IPS-11a (cell line): ENCODE data around the gene LONP1.

ENCODE experiments used
- H3K4me3 ChIP-seq: one replicate; pipeline ENCODE4 v1.5.1; 2013; ENCODE audit warnings: low read depth, low read length, control low read depth

Gene LONP1

GRCh38 chr19:5651361-5651760 lies 68.6 kb downstream of the LONP1 start:
- H3K4me3 ChIP-seq, result no peak overlapping the region

DNA sequence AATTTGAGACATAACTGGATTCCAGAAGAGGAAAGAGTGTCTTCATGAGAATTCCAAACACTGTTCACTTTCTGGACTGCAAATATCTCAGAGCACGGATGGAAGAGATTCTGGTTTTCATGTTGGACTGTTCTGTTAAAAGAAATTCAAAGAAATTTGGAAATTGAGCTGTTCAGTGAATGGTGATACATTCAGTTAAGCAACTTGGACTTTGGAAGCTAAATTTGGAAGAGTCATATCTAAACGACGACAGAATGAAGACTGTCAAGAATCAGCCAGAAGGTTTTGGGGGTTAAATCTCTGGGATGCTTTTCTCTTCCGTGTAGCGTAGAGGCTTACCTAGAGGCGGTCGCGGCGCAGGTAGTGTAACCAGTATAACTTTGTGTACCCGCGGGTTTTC lies 71.5 kb downstream of the LONP1 start:
- no peak overlapping the region for H3K4me3 ChIP-seq

DNA sequence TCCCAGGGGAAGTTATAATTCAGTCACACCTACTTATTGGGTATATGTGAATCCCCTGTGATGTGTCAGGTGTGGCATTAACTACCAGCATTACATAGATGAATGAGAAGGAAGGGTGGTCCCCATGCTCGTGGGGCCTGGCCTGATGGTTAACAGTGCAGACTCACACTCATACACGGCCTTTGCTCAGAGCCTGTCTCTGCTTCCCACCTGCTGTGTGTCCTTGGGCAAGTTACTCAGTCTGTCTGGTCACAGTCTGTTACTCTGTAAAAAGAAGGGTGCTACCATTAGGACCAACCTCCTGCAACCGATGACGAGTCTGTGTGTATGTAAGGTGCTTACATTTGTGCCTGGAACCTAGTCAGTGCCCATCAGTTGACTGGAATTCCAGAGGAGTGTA lies 73.2 kb downstream of the LONP1 start:
- H3K4me3 ChIP-seq, result no peak overlapping the region

DNA sequence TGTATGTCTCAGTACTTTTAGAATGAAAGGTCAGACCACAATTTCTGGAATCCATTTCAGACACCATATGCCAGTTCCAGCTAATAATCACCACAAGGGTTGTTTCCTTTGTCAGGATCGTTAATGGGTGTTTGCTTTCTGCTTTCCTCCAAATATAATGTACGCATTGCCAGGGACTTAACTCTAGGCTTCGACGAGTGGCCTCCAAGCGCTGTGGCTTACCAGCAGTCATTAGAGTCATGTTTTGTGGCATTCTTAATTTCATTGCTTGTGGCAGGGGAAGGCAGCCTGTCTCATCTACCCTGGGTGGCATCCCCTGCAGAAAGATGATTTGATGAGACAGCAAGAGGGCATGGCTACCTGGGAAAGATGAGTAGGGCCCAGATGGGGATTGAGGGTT lies 74.5 kb downstream of the LONP1 start:
- no peak overlapping the region for H3K4me3 ChIP-seq

GRCh38 chr19:5644037-5644436 lies 75.9 kb downstream of the LONP1 start:
- no peak overlapping the region for H3K4me3 ChIP-seq

DNA sequence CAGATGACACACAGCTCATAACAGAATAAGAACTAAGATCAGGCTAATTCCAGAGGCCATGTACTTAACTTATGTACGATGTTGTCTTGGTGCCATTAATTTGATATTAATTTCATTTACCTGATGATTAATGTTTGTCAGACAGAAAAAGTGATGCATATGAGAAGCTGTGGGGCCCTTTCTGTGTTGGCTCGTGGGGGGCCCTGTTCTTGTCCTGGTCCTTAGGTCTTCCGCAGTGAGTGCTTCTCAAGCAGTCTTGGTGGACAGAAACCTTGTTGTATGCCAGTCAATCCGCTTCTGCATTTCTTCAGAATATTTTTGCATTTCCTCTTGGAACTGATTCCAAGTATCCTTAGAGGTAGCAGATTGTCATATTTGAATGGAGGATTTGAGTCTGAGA lies 76.9 kb downstream of the LONP1 start:
- H3K4me3 ChIP-seq, result no peak overlapping the region

DNA sequence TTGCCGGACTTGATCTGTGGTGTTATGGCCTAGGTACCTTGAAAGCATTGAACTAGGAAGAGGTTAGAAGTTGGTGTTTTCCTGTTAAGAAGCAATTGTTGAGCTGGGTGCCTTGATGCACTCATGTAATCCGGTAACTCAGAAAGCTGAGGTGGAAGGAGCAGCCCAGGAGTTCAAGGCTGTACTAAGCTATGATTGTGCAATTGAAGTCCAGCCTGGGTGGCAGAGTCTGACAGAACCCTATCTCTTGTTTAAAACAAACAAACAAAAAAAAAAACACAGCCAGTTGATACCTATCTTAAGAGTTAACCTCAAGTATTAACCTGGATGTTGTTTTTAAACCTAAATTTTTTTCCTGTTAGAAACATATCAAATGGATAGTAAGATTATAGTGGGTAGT lies 77.7 kb downstream of the LONP1 start:
- H3K4me3 ChIP-seq, result no peak overlapping the region
